Body of pancreas (tissue), 4 donors: ENCODE data around the gene RBM47. TPM values are rescaled to one million over a fixed set of nuclear protein-coding genes. Genes with fewer than 3 reads are reported as not detected.

Source experiments
- ATAC-seq: fragments of 150-250 bp; one replicate; pipeline ENCODE4 v1.9.1; 2016
- DNase-seq, 4 donors: peaks; one replicate each; pipeline ENCODE4 v3.0.0-alpha.2; 2019
- H3K27ac ChIP-seq, 4 donors: fragments of 200-600 bp; sonication (generic); 1 replicate in 3 of 4; 2 replicates in 1 of 4; pipeline versions ENCODE4 v1.5.1 to v1.6.1; 2016 to 2019; ENCODE audit warnings: mild to moderate bottlenecking in 1 of 4, mixed read lengths in 1 of 4, moderate library complexity in 1 of 4
- H3K27me3 ChIP-seq, 2 donors: fragments of 200-600 bp; sonication (generic); one replicate each; pipeline ENCODE4 v1.6.0; 2016; ENCODE audit warnings: mild to moderate bottlenecking in 1 of 2
- H3K36me3 ChIP-seq, 2 donors: fragments of 200-600 bp; sonication (generic); replicated peaks in 1 of 2; 2 replicates each; pipeline ENCODE4 v1.5.1; 2016; ENCODE audit warnings: low read depth in 2 of 2; ENCODE audit not compliant: insufficient read depth in 1 of 2
- H3K4me1 ChIP-seq: fragments of 200-600 bp; sonication (generic); one replicate; pipeline ENCODE4 v1.6.0; 2016
- H3K4me3 ChIP-seq, 2 donors: fragments of 200-600 bp; sonication (generic); 1 replicate in 1 of 2; 2 replicates in 1 of 2; pipeline ENCODE4 v1.5.1; 2016 to 2019
- H3K9me3 ChIP-seq, 3 donors: fragments of 200-600 bp; sonication (generic); 1 replicate in 2 of 3; 2 replicates in 1 of 3; pipeline ENCODE4 v1.5.1; 2016
- POLR2A ChIP-seq, 3 donors: fragments of 450-650 bp; IDR thresholded peaks; one replicate each; pipeline ENCODE4 v1.6.1; 2016; ENCODE audit warnings: antibody characterized with exemption in 3 of 3, mild to moderate bottlenecking in 2 of 3
- WGBS, 2 donors: methylation state at CpG; one replicate each; pipeline ENCODE4 v1.1.5; 2017; 5-methylcytosine and 5-hydroxymethylcytosine counted together
- intact Hi-C: fragments of 100-400 bp; cut with DNase I; formaldehyde crosslinking; loops from one replicate; pipeline ENCODE4 v1.15.1; 2023
- total RNA-seq, 2 donors: library from RNA; depleted of rRNA; stranded (reverse); fragments of >200 nt; gene quantifications; one replicate each; pipeline ENCODE4 v1.1.0, GENCODE V29; 2016
- TF ChIP-seq, protein P1 (sequence below), 7 experiments: fragments of 450-650 bp in 4 of 7; fragments of 200-600 bp in 3 of 7; sonication (generic) in 3 of 7; IDR thresholded peaks; one replicate each; pipeline ENCODE4 v1.5.1; 2016 to 2019; ENCODE audit warnings: antibody characterized with exemption in 7 of 7

The RBM47 gene
- total RNA-seq, 2 donors from 2014 or later = 79.9 to 99.5 TPM

DNA sequence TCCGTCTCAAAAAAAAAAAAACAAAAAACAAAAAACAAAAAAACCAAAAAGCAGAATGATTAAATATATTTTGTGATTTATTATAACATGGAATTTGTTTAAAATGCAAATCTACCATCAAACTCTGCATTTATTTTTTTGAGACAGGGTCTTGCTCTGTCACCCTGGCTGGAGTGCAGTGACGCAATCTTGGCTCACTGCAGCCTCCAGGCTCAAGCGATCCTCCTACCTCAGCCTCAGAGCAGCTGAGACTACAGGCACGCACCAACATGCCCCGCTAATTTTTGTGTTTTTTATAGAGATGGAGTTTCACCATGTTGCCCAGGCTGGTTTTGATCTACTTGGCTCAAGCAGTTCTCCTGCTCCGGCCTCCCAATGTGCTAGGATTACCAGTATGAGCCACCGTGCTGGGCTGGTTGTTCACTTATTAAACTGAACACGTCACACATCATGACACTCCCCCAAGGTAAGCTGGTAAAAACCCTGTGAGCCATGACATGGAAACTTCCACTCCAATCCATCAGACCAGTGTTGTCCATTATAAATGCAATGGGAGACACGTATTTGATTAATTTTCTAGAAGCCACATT, 45.7 kb downstream of the RBM47 start:
- H3K36me3 ChIP-seq = no peaks in the 10 kb centered on the region
- ATAC-seq (no peak), DNase-seq (no peak)
- WGBS, 2 donors = 92 to 96% methylated on average over 9 of the region's 9 CpGs
- intact Hi-C loops = no loop called here
- H3K9me3 ChIP-seq = no peaks in the 10 kb centered on the region
- no peak for TF ChIP-seq POLR2A (IDR thresholded peaks at IDR 0.05)
- no peaks in the 10 kb centered on the region for H3K27me3 ChIP-seq
- H3K4me3 ChIP-seq = no peak overlapping the region
- no peak overlapping the region for H3K27ac ChIP-seq
- no peaks in the 10 kb centered on the region for H3K4me1 ChIP-seq

DNA sequence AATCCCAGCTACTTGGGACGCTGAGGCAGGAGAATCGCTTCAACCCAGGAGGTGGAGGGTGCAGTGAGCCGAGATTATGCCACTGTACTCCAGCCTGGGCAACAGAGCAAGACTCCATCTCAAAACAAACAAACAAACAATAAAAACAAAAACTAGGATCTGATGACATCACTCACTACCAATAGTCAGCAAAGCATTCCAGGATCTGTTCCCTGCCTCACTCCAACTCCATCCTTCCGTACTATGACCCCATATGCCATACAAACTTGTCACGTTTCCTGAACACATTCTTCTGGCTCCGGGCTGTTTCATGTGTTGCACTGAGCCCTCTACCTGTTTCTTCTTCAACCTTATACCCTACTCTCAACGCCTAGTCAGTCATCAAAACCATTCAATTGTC, 47.3 kb downstream of the RBM47 start:
- Histone ChIP-seq H3K36me3 (no peaks in the 10 kb centered on the region), H3K4me3 (no peak overlapping the region), H3K27ac (no peak overlapping the region), H3K9me3 (no peaks in the 10 kb centered on the region), H3K4me1 (peaks cover 8% of the 10 kb centered on the region), H3K27me3 (no peaks in the 10 kb centered on the region)
- ATAC-seq (no peak), DNase-seq (no peak)
- intact Hi-C loops = no loop called here
- TF ChIP-seq POLR2A (IDR thresholded peaks at IDR 0.05) = no peak
- TF ChIP-seq, protein P1, sequence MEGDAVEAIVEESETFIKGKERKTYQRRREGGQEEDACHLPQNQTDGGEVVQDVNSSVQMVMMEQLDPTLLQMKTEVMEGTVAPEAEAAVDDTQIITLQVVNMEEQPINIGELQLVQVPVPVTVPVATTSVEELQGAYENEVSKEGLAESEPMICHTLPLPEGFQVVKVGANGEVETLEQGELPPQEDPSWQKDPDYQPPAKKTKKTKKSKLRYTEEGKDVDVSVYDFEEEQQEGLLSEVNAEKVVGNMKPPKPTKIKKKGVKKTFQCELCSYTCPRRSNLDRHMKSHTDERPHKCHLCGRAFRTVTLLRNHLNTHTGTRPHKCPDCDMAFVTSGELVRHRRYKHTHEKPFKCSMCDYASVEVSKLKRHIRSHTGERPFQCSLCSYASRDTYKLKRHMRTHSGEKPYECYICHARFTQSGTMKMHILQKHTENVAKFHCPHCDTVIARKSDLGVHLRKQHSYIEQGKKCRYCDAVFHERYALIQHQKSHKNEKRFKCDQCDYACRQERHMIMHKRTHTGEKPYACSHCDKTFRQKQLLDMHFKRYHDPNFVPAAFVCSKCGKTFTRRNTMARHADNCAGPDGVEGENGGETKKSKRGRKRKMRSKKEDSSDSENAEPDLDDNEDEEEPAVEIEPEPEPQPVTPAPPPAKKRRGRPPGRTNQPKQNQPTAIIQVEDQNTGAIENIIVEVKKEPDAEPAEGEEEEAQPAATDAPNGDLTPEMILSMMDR (IDR thresholded peaks at IDR 0.05) = no peak
- 89 to 90% methylated on average over 7 of the region's 7 CpGs for WGBS, 2 donors

DNA sequence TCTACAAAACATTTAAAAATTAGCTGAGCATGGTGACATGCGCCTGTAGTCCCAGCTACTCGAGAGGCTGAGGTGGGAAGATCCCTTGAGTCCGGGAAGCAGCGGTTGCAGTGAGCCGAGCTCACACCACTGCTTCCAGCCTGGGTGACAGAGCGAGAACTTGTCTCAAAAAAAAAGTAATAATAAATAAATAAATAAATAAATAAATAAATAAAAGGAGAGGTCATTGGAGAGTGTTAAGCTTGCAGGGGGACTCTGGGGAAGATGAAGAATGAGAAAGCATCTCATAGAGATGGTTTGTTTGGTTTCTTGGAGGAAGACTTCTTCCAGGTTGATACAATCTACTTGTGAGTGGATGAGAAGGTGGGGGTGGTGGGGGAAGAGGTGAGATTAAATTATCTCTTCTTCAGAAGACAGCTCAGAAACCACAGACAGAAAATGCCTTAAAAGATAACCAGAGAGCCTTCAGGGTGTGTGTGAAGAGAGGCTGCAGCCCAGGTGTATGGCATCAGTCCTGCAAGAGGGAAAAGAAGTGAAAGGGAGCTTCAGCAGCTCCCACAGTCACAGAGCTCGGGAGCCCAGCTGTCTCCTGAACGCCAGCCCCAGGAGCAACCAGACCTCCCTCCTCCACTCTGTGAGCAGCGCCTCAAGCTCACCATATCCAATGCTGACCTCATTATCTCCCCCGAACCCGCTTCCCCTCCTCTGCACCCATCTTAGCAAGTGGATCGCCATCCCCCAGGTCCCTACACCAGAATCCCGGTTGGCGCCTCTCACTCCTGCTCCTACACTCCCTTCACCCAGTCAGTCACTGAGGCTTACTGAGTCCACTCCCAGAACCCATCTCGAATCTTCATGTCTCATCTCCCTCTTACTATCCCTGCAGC, 48.2 kb downstream of the RBM47 start:
- H3K4me1 ChIP-seq = peaks cover 14% of the 10 kb centered on the region
- ATAC-seq (no peak), DNase-seq (no peak)
- 93 to 96% methylated on average over 15 of the region's 15 CpGs for WGBS, 2 donors
- H3K4me3 ChIP-seq = no peak overlapping the region
- H3K36me3 ChIP-seq = no peaks in the 10 kb centered on the region
- intact Hi-C loops = no loop called here
- peak overlapping the region in 1 of 4 donors; percentile 34 for H3K27ac ChIP-seq
- TF ChIP-seq, protein P1 (IDR thresholded peaks at IDR 0.05) = no peak
- TF ChIP-seq POLR2A (IDR thresholded peaks at IDR 0.05) = no peak
- no peaks in the 10 kb centered on the region for H3K27me3 ChIP-seq
- no peaks in the 10 kb centered on the region for H3K9me3 ChIP-seq

DNA sequence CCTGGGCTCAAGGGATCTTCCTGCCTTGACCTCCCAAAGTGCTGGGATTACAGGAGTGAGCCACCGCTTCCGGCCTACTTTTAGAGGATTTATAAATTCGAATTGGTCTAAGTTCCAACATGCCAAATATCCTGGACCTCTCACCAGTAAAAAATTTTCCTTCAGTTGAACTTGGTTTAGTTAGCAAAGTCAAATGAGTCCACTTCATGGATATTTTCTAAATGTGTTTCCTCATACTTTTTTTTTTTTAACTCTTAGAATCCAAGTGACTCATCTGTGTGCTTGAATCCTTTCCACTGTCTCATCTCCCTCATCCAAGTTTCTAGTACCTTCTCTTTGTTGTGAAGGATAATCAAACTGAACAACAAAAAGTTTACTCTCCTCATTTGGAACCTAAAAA, 49.7 kb downstream of the RBM47 start:
- no peaks in the 10 kb centered on the region for H3K9me3 ChIP-seq
- intact Hi-C loops = no loop called here
- H3K27me3 ChIP-seq = no peaks in the 10 kb centered on the region
- peaks cover 29% of the 10 kb centered on the region for H3K4me1 ChIP-seq
- DNase-seq (no peak), ATAC-seq (no peak)
- no peaks in the 10 kb centered on the region for H3K36me3 ChIP-seq
- H3K27ac ChIP-seq = peak overlapping the region in 2 of 4 donors; percentile 18 to 55
- WGBS, 2 donors = 67 to 83% methylated on average over 3 of the region's 3 CpGs
- no peak overlapping the region for H3K4me3 ChIP-seq
- TF ChIP-seq, protein P1 (IDR thresholded peaks at IDR 0.05) = no peak
- TF ChIP-seq POLR2A (IDR thresholded peaks at IDR 0.05) = no peak

DNA sequence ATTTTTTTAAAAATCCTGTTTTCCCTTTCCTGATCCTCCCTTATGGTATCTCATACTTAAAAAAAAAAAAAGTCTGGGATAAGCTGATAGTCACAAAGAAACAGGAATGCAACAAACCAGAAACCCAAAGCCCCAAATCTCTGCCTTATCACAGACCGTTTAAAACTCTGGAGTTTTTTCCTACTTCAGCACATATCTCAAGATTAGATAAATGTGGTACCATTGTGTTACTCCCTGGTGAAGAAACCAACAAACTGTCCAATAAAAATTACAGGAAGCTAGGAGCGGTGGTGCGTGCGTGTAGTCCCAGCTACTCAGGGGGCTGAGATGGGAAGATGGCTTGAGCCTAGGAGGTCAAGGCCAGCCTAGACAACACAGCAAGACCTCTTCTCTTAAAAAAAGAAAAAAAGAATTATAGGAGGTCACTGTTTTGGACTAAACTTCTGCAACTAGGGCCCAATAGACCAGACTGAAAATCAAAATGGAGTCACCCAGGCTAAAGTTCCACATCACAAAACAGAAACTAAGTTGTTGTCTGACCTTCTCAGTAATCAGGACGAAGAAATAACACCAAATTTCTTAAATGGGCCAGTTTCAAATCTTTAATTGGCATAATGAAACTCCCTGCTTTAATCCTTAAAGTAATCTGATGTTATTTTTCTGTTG, 51.9 kb downstream of the RBM47 start:
- Histone ChIP-seq H3K9me3 (no peaks in the 10 kb centered on the region), H3K36me3 (no peaks in the 10 kb centered on the region), H3K27ac (peak overlapping the region; percentile 86 to 89 (median 88)), H3K4me1 (peaks cover 36% of the 10 kb centered on the region), H3K27me3 (no peaks in the 10 kb centered on the region), H3K4me3 (no peak overlapping the region)
- no peak for DNase-seq
- no peak for ATAC-seq
- TF ChIP-seq, protein P1 (IDR thresholded peaks at IDR 0.05) = no peak
- TF ChIP-seq POLR2A (IDR thresholded peaks at IDR 0.05) = no peak
- 43 to 51% methylated on average over 5 of the region's 5 CpGs for WGBS, 2 donors
- intact Hi-C loops = no loop called here
